HK-2 (cell line): ENCODE data around the gene MYO6.
A peak's percentile ranks its signal among the peaks of the same experiment; 100 is the strongest.
"Not testable (repeated sequence)": the region's sequence is repeated elsewhere in the genome, so short reads cannot be mapped to it uniquely, and the experiment has no call there.

Source experiments
- DNase-seq: peaks from one replicate; pipeline ENCODE4 v3.0.0-alpha.2; 2018; ENCODE audit not compliant: unreplicated experiment

MYO6 gene

GRCh38 chr6:75892384-75892783 lies 143.3 kb downstream of the MYO6 start:
- DNase-seq = no peak

GRCh38 chr6:75893058-75893775 lies 144.2 kb downstream of the MYO6 start:
- DNase-seq = no peak

GRCh38 chr6:75893776-75894152 lies 144.7 kb downstream of the MYO6 start:
- DNase-seq = no peak

GRCh38 chr6:75896526-75896925 lies 147.5 kb downstream of the MYO6 start:
- DNase-seq = no peak

GRCh38 chr6:75900216-75900615 lies 151.2 kb downstream of the MYO6 start:
- not testable (repeated sequence) for DNase-seq

GRCh38 chr6:75905129-75905528 lies 156.1 kb downstream of the MYO6 start:
- DNase-seq = not testable (repeated sequence)

GRCh38 chr6:75906871-75907270 lies 157.8 kb downstream of the MYO6 start:
- no peak for DNase-seq

GRCh38 chr6:75907444-75907843 lies 158.4 kb downstream of the MYO6 start:
- no peak for DNase-seq

- no peak for DNase-seq
Observed at GRCh38 chr6:75913040-75913439, 164.0 kb downstream of the MYO6 start.

GRCh38 chr6:75922226-75922625 lies 173.2 kb downstream of the MYO6 start:
- DNase-seq = no peak

- DNase-seq = no peak
Observed at GRCh38 chr6:75926293-75927168, 177.5 kb downstream of the MYO6 start.

GRCh38 chr6:75931011-75931680 lies 182.1 kb downstream of the MYO6 start:
- DNase-seq = no peak

- DNase-seq = no peak
Observed at GRCh38 chr6:75932067-75932466, 183.0 kb downstream of the MYO6 start.

- no peak for DNase-seq
Observed at GRCh38 chr6:75933387-75933975, 184.4 kb downstream of the MYO6 start.

GRCh38 chr6:75934643-75935472 lies 185.8 kb downstream of the MYO6 start:
- peak; percentile 48 for DNase-seq

GRCh38 chr6:75935473-75935793 lies 186.4 kb downstream of the MYO6 start:
- no peak for DNase-seq

- DNase-seq = no peak
Observed at GRCh38 chr6:75936682-75937081, 187.6 kb downstream of the MYO6 start.

- no peak for DNase-seq
Observed at GRCh38 chr6:75937846-75938245, 188.8 kb downstream of the MYO6 start.

GRCh38 chr6:75940564-75940963 lies 191.5 kb downstream of the MYO6 start:
- DNase-seq = no peak

GRCh38 chr6:75941509-75941908 lies 192.5 kb downstream of the MYO6 start:
- no peak for DNase-seq

- no peak for DNase-seq
Observed at GRCh38 chr6:75943381-75943780, 194.3 kb downstream of the MYO6 start.
